PFSK-1 (cell line): Measurements from ENCODE around the gene INO80E.

Experiments used
- FOXP2 ChIP-seq: optimal IDR thresholded peaks from 2 replicates; pipeline ENCODE3; 2011; ENCODE audit warnings: borderline replicate concordance, control low read depth, inconsistent platforms; ENCODE audit not compliant: insufficient read depth; ENCODE audit errors: extremely low read length, extremely low read depth
- POLR2AphosphoS5 ChIP-seq: IDR thresholded peaks from 2 replicates; pipeline ENCODE4 v1.6.1; 2012; ENCODE audit warnings: low read depth, mild to moderate bottlenecking, control low read depth, low read length, moderate library complexity
- REST ChIP-seq, 2 experiments: IDR thresholded peaks; 2 replicates each; pipeline versions ENCODE4 v1.6.1 to v1.8.0; 2011 to 2012; ENCODE audit warnings: low read depth in 2 of 2, low read length in 2 of 2, control low read depth in 1 of 2, inconsistent platforms in 1 of 2, mild to moderate bottlenecking in 1 of 2, moderate library complexity in 1 of 2; ENCODE audit not compliant: insufficient read depth in 1 of 2
- TAF1 ChIP-seq: IDR thresholded peaks from 2 replicates; pipeline ENCODE4 v1.6.1; 2012; ENCODE audit warnings: low read length, control low read depth, borderline replicate concordance; ENCODE audit not compliant: insufficient read depth

GRCh38 chr16:29999605-30000004, 3.6 kb downstream of the INO80E start:
- TF ChIP-seq REST (IDR thresholded peaks at IDR 0.05; ENCODE audit: insufficient read depth in 1 of 2, low read depth in 2 of 2, low read length in 2 of 2) (no peak), POLR2AphosphoS5 (no peak), FOXP2 (no peak), TAF1 (no peak)
